NCI-H748 treated with DMSO at 0.1 percent for 48 hours (cell line): ENCODE data around the gene CEACAM7.

ENCODE experiments used
- DNase-seq: peaks from one replicate; lab custom pipeline; 2025; lab: John Stamatoyannopoulos, UW

CEACAM7 gene

GRCh38 chr19:41700381-41701195, 12.5 kb upstream of the CEACAM7 start:
- no peak for DNase-seq

GRCh38 chr19:41699968-41700323, 11.9 kb upstream of the CEACAM7 start:
- DNase-seq, result no peak

DNA sequence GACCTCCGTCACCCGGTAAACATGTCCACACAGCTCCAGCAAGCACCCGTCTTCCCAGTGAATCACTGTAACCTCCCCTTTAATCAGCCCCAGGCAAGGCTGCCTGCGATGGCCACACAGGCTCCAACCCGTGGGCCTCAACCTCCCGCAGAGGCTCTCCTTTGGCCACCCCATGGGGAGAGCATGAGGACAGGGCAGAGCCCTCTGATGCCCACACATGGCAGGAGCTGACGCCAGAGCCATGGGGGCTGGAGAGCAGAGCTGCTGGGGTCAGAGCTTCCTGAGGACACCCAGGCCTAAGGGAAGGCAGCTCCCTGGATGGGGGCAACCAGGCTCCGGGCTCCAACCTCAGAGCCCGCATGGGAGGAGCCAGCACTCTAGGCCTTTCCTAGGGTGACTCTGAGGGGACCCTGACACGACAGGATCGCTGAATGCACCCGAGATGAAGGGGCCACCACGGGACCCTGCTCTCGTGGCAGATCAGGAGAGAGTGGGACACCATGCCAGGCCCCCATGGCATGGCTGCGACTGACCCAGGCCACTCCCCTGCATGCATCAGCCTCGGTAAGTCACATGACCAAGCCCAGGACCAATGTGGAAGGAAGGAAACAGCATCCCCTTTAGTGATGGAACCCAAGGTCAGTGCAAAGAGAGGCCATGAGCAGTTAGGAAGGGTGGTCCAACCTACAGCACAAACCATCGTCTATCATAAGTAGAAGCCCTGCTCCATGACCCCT, 11.3 kb upstream of the CEACAM7 start:
- no peak for DNase-seq

DNA sequence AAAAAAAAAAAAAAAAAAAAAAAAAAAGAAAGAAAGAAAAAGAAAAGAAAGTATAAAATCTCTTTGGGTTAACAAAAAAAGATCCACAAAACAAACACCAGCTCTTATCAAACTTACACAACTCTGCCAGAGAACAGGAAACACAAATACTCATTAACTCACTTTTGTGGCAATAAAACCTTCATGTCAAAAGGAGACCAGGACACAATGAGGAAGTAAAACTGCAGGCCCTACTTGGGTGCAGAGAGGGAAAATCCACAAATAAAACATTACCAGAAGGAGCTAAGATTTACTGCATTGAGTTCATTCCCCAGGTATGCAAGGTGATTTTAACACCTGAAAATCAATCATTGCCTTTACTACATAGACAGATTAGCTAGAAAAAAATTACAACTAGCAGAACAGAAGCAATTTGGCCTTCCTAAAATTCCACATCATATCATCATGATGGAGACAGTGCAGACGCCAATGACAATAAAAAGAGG, 10.7 kb upstream of the CEACAM7 start:
- DNase-seq, result no peak

- no peak for DNase-seq
Observed at GRCh38 chr19:41697198-41697855, 9.3 kb upstream of the CEACAM7 start.

GRCh38 chr19:41696402-41697197, 8.5 kb upstream of the CEACAM7 start:
- no peak for DNase-seq

- DNase-seq, result no peak
Observed at GRCh38 chr19:41695745-41696144, 7.7 kb upstream of the CEACAM7 start.

DNA sequence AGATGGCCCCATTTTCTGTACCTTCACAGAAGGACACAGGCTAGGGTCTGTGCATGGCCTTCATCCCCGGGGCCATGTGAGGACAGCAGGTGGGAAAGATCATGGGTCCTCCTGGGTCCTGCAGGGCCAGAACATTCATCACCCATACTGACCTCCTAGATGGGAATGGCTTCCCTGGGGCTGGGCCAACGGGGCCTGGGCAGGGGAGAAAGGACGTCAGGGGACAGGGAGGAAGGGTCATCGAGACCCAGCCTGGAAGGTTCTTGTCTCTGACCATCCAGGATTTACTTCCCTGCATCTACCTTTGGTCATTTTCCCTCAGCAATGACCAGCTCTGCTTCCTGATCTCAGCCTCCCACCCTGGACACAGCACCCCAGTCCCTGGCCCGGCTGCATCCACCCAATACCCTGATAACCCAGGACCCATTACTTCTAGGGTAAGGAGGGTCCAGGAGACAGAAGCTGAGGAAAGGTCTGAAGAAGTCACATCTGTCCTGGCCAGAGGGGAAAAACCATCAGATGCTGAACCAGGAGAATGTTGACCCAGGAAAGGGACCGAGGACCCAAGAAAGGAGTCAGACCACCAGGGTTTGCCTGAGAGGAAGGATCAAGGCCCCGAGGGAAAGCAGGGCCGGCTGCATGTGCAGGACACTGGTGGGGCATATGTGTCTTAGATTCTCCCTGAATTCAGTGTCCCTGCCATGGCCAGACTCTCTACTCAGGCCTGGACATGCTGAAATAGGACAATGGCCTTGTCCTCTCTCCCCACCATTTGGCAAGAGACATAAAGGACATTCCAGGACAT, 7.0 kb upstream of the CEACAM7 start:
- DNase-seq, result no peak

GRCh38 chr19:41694196-41694595, 6.1 kb upstream of the CEACAM7 start:
- no peak for DNase-seq

- DNase-seq, result peak; percentile 34
Observed at GRCh38 chr19:41691268-41691970, 3.3 kb upstream of the CEACAM7 start.

DNA sequence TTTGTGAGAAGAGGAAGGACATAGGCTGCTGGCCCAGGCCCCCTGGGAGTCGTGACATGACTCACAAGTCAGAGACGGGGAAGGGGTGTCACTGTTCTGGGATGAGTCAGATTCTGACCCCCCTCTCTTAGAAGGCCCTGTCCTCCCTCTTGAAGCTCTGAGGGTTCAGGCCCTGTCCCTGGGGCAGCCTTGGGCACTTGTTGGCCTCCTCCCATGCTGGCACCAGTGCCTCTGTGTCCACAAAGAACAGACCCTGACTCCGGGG, 2.7 kb upstream of the CEACAM7 start:
- DNase-seq, result no peak

GRCh38 chr19:41689993-41690800, 2.1 kb upstream of the CEACAM7 start:
- no peak for DNase-seq

GRCh38 chr19:41688687-41689086, 617 bp upstream of the CEACAM7 start:
- DNase-seq, result no peak

DNA sequence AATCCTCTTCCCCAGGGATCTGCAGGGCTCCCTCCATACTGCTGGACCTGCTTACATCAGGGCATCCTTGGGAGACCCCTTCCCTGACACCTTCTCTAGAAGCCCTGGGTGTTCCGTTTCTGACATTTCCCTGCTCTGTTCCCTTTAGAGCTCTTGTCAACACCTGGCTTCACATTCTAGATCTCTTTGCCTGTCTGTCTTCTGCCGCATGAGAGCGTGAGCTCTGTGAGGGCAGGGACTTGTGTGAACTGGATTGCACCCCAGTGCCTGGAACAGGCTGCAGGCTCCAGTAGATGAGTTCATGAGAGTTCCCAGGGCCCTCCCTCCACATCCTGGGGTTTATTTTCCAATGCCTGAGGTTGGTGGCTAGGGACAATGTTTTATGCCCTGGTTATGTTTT, 651 bp downstream of the CEACAM7 start:
- no peak for DNase-seq

- DNase-seq, result no peak
Observed at GRCh38 chr19:41682437-41682836, 5.6 kb downstream of the CEACAM7 start.

- DNase-seq, result no peak
Observed at GRCh38 chr19:41671486-41671885, 16.6 kb downstream of the CEACAM7 start.

- DNase-seq, result no peak
Observed at GRCh38 chr19:41670755-41671154, 17.3 kb downstream of the CEACAM7 start.

DNA sequence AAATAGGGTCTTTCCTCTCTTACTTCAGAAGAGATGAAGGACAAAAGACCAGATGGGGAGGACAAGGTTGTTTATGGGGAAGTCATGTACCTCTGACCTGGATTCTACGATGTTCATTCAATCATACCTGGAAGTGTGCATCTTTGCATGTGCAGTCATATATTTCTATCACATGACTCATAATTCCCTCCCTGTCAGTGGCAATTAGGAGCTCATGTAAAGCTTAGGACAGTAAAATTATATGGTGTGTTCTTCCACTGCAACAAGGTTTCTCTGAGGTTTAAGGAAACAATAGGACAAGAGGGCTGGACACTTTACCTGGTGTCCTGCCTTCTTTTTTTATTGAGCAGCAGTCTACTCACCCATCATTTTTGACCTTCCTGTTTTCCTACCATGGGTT, 19.8 kb downstream of the CEACAM7 start:
- DNase-seq, result no peak

DNA sequence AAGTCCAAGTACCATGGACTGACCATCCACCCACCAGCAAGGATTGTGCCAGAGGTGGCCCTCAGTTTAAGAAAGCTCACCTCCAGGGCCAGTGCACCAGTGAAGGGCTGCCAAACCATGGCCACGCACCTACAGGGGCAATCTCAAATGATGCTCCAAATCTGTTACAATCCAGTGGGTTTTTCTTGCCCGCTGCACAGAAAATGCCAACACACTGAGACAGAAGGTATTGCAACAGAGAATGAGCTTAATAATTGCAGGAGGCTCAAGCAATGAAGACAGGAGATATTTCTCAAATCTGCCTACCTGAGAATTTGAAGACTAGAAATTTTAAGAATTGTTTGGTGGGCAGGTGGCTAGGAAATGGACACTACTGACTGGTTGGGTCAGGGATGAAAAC, 22.0 kb downstream of the CEACAM7 start:
- no peak for DNase-seq

DNA sequence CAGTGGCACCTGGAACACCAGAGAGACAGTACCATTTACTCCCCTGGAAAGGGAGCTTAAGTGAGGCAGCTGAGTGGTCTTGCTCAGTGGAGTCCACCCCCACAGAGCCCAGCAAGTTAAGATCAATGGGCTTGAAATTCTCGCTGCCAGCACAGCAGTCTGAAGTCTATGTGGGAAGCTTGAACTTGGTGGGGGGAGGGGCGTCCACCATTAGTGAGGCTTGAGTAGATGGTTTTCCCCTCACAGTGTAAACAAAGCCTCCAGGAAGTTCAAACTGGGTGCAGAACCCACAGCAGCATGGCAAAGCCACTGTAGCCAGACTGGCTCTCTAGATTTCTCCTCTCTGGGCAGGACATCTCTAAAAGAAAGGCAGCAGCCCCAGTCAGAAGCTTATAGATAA, 30.9 kb downstream of the CEACAM7 start:
- no peak for DNase-seq
